ENCODE results near the gene DNAJC17.

- TF ChIP-seq POLR2AphosphoS5 (IDR thresholded peaks at IDR 0.05): no peak
- TF ChIP-seq, protein P1, sequence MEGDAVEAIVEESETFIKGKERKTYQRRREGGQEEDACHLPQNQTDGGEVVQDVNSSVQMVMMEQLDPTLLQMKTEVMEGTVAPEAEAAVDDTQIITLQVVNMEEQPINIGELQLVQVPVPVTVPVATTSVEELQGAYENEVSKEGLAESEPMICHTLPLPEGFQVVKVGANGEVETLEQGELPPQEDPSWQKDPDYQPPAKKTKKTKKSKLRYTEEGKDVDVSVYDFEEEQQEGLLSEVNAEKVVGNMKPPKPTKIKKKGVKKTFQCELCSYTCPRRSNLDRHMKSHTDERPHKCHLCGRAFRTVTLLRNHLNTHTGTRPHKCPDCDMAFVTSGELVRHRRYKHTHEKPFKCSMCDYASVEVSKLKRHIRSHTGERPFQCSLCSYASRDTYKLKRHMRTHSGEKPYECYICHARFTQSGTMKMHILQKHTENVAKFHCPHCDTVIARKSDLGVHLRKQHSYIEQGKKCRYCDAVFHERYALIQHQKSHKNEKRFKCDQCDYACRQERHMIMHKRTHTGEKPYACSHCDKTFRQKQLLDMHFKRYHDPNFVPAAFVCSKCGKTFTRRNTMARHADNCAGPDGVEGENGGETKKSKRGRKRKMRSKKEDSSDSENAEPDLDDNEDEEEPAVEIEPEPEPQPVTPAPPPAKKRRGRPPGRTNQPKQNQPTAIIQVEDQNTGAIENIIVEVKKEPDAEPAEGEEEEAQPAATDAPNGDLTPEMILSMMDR (IDR thresholded peaks at IDR 0.05): no peak
Observed at GRCh38 chr15:40768521-40769273, 38.6 kb downstream of the DNAJC17 start.
